RWPE1 (cell line): ENCODE data around the gene SCAPER.

Experiments
- CTCF ChIA-PET: fragments of 350-600 bp; sonication (Branson Sonifier 250); formaldehyde crosslinking; extraction: SDS; loops from one replicate; lab custom pipeline; 2021; lab: Yijun Ruan, JAX
- POLR2A ChIA-PET: fragments of 400-600 bp; formaldehyde crosslinking; extraction: SDS; loops from one replicate; lab custom pipeline; 2020; ENCODE audit warnings: antibody characterized with exemption; ENCODE audit not compliant: low non-redundant PET; lab: Yijun Ruan, JAX
- DNase-seq: peaks from one replicate; pipeline ENCODE4 v3.0.0; 2012; ENCODE audit warnings: low spot score
- H3K27ac ChIP-seq: fragments of 450-650 bp; 2 replicates; pipeline ENCODE4 v1.5.1; 2017
- CTCF ChIP-seq: fragments of 450-650 bp; conservative IDR thresholded peaks from 2 replicates; pipeline ENCODE4 v1.5.1; 2017; ENCODE audit warnings: low read depth, mild to moderate bottlenecking

SCAPER gene

GRCh38 chr15:76359152-76359551 lies 546.0 kb downstream of the SCAPER start:
- POLR2A ChIA-PET = no interaction called here
- TF ChIP-seq CTCF = no peak
- H3K27ac ChIP-seq = no peak overlapping the region
- DNase-seq = no peak
- CTCF ChIA-PET = interaction anchor here (0.5 kb wide), 1 partner anchor 44 kb away, joined by 3 read pairs; no protein-coding TSS in a partner anchor

- ChIA-PET POLR2A (no interaction called here), CTCF (no interaction called here)
- H3K27ac ChIP-seq = no peak overlapping the region
- no peak for TF ChIP-seq CTCF
- no peak for DNase-seq
Measured at GRCh38 chr15:76358453-76358852, 546.7 kb downstream of the SCAPER start.

GRCh38 chr15:76354823-76355440 lies 550.2 kb downstream of the SCAPER start:
- no peak overlapping the region for H3K27ac ChIP-seq
- DNase-seq = no peak
- no peak for TF ChIP-seq CTCF
- CTCF ChIA-PET = no interaction called here
- POLR2A ChIA-PET = interaction anchor here (0.6 kb wide), 1 partner anchor 9 kb away, joined by 7 read pairs; no protein-coding TSS in a partner anchor

- ChIA-PET POLR2A (no interaction called here), CTCF (no interaction called here)
- no peak overlapping the region for H3K27ac ChIP-seq
Measured at GRCh38 chr15:76353903-76354302, 551.2 kb downstream of the SCAPER start.

GRCh38 chr15:76353023-76353577 lies 552.0 kb downstream of the SCAPER start:
- no peak for DNase-seq
- ChIA-PET POLR2A (no interaction called here), CTCF (no interaction called here)
- H3K27ac ChIP-seq = no peak overlapping the region
- no peak for TF ChIP-seq CTCF

More at GRCh38 chr15:76353903-76354302, 551.2 kb downstream of the SCAPER start:
- no peak for DNase-seq
- TF ChIP-seq CTCF = no peak

- ChIA-PET CTCF (interaction anchor here (0.7 to 0.8 kb wide), 2 partner anchors 90 to 428 kb away, joined by 3 read pairs; no protein-coding TSS in a partner anchor), POLR2A (interaction anchor here (0.6 kb wide), 1 partner anchor 12 kb away, joined by 3 read pairs; no protein-coding TSS in a partner anchor)
- no peak for DNase-seq
- TF ChIP-seq CTCF = no peak
- H3K27ac ChIP-seq = no peak overlapping the region
Measured at GRCh38 chr15:76349301-76350070, 555.7 kb downstream of the SCAPER start.
